GM23338 (cell line): Measurements from ENCODE around the gene ATP5ME. TPM values are rescaled to one million over a fixed set of nuclear protein-coding genes. Genes with fewer than 3 reads are reported as not detected.
"Not testable (repeated sequence)": the region's sequence is repeated elsewhere in the genome, so short reads cannot be mapped to it uniquely, and the experiment has no call there.

ENCODE experiments used
- ATAC-seq: fragments of 200-7000 bp; cut with Tn5 transposase; 3 replicates; pipeline ENCODE4 v1.9.1; 2020
- DNase-seq: peaks from one replicate; pipeline ENCODE4 v3.0.0-alpha.2; 2015; ENCODE audit warnings: low spot score
- H2AFZ ChIP-seq: fragments of 200-600 bp; sonication (generic); 2 replicates; pipeline ENCODE4 v1.8.0; 2016; ENCODE audit warnings: antibody characterized with exemption, mild to moderate bottlenecking, moderate library complexity
- H3F3A ChIP-seq: fragments of 200-600 bp; sonication (generic); replicated peaks from 2 replicates; pipeline ENCODE4 v1.8.0; 2017; ENCODE audit warnings: antibody characterized with exemption, mixed run types, low read depth
- H3K27ac ChIP-seq: fragments of 200-600 bp; sonication (generic); 2 replicates; pipeline ENCODE4 v1.6.1; 2016; ENCODE audit warnings: low read depth
- H3K27me3 ChIP-seq: fragments of 200-600 bp; sonication (generic); 2 replicates; pipeline ENCODE4 v1.8.0; 2016; ENCODE audit warnings: mild to moderate bottlenecking, mixed run types, moderate library complexity; ENCODE audit not compliant: insufficient read depth
- H3K36me3 ChIP-seq: fragments of 200-600 bp; sonication (generic); 2 replicates; pipeline ENCODE4 v1.8.0; 2016; ENCODE audit warnings: mild to moderate bottlenecking; ENCODE audit not compliant: insufficient read depth
- H3K4me1 ChIP-seq: fragments of 200-600 bp; sonication (generic); 2 replicates; pipeline ENCODE4 v1.8.0; 2016; ENCODE audit warnings: mild to moderate bottlenecking, moderate library complexity; ENCODE audit not compliant: insufficient read depth
- H3K4me2 ChIP-seq: fragments of 200-600 bp; sonication (generic); 2 replicates; pipeline ENCODE4 v1.7.1; 2017; ENCODE audit warnings: mixed run types
- H3K4me3 ChIP-seq: fragments of 200-600 bp; sonication (generic); 2 replicates; pipeline ENCODE4 v1.6.1; 2016; ENCODE audit warnings: mixed run types
- H3K79me2 ChIP-seq: fragments of 200-600 bp; sonication (generic); replicated peaks from 2 replicates; pipeline ENCODE4 v1.8.0; 2017; ENCODE audit warnings: mild to moderate bottlenecking; ENCODE audit not compliant: insufficient read depth
- H3K9me2 ChIP-seq: fragments of 200-600 bp; sonication (generic); 2 replicates; pipeline ENCODE4 v1.8.0; 2017; ENCODE audit not compliant: insufficient read depth
- H4K20me1 ChIP-seq: fragments of 200-600 bp; sonication (generic); replicated peaks from 2 replicates; pipeline ENCODE4 v1.8.0; 2017; ENCODE audit warnings: mild to moderate bottlenecking; ENCODE audit not compliant: insufficient read depth
- H3K27ac Mint-ChIP-seq: 2 replicates; pipeline ENCODE4 v1.8.0; 2020; ENCODE audit warnings: inconsistent platforms, mild to moderate bottlenecking, moderate library complexity, mixed read lengths
- H3K27me3 Mint-ChIP-seq: 3 replicates; pipeline ENCODE4 v1.8.0; 2022; ENCODE audit warnings: low read depth, mild to moderate bottlenecking, moderate library complexity, mixed read lengths, inconsistent platforms; ENCODE audit not compliant: insufficient read depth, poor library complexity
- H3K36me3 Mint-ChIP-seq: 3 replicates; pipeline ENCODE4 v1.8.0; 2021; ENCODE audit warnings: low read depth, mild to moderate bottlenecking, inconsistent platforms, moderate library complexity, mixed read lengths
- H3K4me1 Mint-ChIP-seq: 3 replicates; pipeline ENCODE4 v1.8.0; 2020; ENCODE audit warnings: mild to moderate bottlenecking, inconsistent platforms, mixed read lengths
- H3K4me3 Mint-ChIP-seq: 3 replicates; pipeline ENCODE4 v1.8.0; 2021; ENCODE audit warnings: moderate library complexity, mild to moderate bottlenecking, inconsistent platforms, mixed read lengths
- H3K9me3 Mint-ChIP-seq: 3 replicates; pipeline ENCODE4 v1.8.0; 2020; ENCODE audit warnings: moderate library complexity, mild to moderate bottlenecking, inconsistent platforms, mixed read lengths
- CREB1 ChIP-seq: fragments of 250-450 bp; sonication (Bioruptor Pico); IDR thresholded peaks from 2 replicates; pipeline ENCODE4 v1.5.0; 2020; ENCODE audit warnings: low read depth, mild to moderate bottlenecking, moderate library complexity
- ETS1 ChIP-seq: IDR thresholded peaks from 2 replicates; pipeline ENCODE4 v1.6.1; 2016; ENCODE audit warnings: antibody characterized with exemption
- EZH2 ChIP-seq: fragments of 200-600 bp; sonication (generic); IDR thresholded peaks from one replicate; pipeline ENCODE4 v1.8.0; 2017; ENCODE audit warnings: antibody characterized with exemption, mild to moderate bottlenecking, low read depth; ENCODE audit not compliant: unreplicated experiment
- EZH2phosphoT487 ChIP-seq: fragments of 200-600 bp; sonication (generic); IDR thresholded peaks from one replicate; pipeline ENCODE4 v1.8.1; 2018; ENCODE audit warnings: antibody characterized with exemption; ENCODE audit not compliant: unreplicated experiment
- JUNB ChIP-seq: IDR thresholded peaks from one replicate; pipeline ENCODE4 v1.6.1; 2016; ENCODE audit warnings: antibody characterized with exemption; ENCODE audit not compliant: unreplicated experiment
- NANOG ChIP-seq: IDR thresholded peaks from 2 replicates; pipeline ENCODE4 v1.6.1; 2016; ENCODE audit warnings: antibody characterized with exemption, borderline replicate concordance
- POLR2AphosphoS5 ChIP-seq: IDR thresholded peaks from 2 replicates; pipeline ENCODE4 v1.6.1; 2016; ENCODE audit warnings: antibody characterized with exemption, low read depth
- REST ChIP-seq: IDR thresholded peaks from one replicate; pipeline ENCODE4 v1.6.1; 2018; ENCODE audit warnings: antibody characterized with exemption; ENCODE audit not compliant: unreplicated experiment
- STAT1 ChIP-seq: IDR thresholded peaks from one replicate; pipeline ENCODE4 v1.6.1; 2016; ENCODE audit warnings: antibody characterized with exemption; ENCODE audit not compliant: unreplicated experiment
- ZNF114 ChIP-seq: fragments of 250-450 bp; sonication (Bioruptor Pico); IDR thresholded peaks from 2 replicates; pipeline ENCODE4 v1.5.0; 2020; ENCODE audit warnings: mild to moderate bottlenecking, moderate library complexity
- polyA plus RNA-seq: library from polyadenylated mRNA; unstranded; fragments of >200 nt; fragmentation: Nextera tagmentation; extraction: Ambion mirVana; gene quantifications from 2 replicates; pipeline ENCODE4 v1.2.1, GENCODE V29; 2016
- total RNA-seq: library from RNA; depleted of rRNA; stranded (reverse); fragments of >200 nt; shearing (Covaris generic); gene quantifications from 2 replicates; pipeline ENCODE4 v1.2.3, GENCODE V29; 2014
- TF ChIP-seq, protein P1 (sequence below), 2 experiments: fragments of 200-600 bp in 1 of 2; sonication (generic) in 1 of 2; conservative IDR thresholded peaks; 2 replicates each; pipeline versions ENCODE4 v1.5.1 to v1.6.1; 2016 to 2017; ENCODE audit warnings: antibody characterized with exemption in 2 of 2, low read depth in 2 of 2, mild to moderate bottlenecking in 2 of 2, moderate library complexity in 1 of 2

ATP5ME gene
- total and polyA plus RNA-seq, 2 experiments from 2014 or later: 60.5 to 2,021 TPM

DNA sequence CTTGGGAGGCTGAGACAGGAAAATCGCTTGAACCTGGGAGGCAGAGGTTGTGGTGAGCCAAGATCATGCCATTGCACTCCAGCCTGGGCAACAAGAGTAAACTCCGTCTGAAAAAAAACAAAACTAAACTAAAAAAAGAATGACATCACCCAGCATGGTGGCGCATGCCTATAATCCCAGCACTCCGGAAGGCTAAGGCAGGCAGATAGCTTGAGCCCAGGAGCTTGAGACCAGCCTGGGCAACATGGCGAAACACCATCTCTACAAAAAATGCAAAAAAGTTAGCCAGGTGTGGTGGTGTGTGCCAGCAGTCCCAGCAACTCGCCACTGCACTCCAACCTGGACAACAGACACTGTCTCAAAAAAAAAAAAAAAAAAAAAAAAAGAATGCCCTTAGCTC is 31.7 kb downstream of the ATP5ME start:
- ATAC-seq: not testable (repeated sequence)

GRCh38 chr4:637536-638280 is 36.4 kb downstream of the ATP5ME start:
- ATAC-seq (no peak), DNase-seq (no peak)
- no peaks in the 10 kb centered on the region for H3K79me2 ChIP-seq
- H3K27me3 ChIP-seq: no peaks in the 10 kb centered on the region
- H3K4me1 Mint-ChIP-seq: no peaks in the 10 kb centered on the region; the same call in 2 of the 3 replicates
- TF ChIP-seq, protein P1, sequence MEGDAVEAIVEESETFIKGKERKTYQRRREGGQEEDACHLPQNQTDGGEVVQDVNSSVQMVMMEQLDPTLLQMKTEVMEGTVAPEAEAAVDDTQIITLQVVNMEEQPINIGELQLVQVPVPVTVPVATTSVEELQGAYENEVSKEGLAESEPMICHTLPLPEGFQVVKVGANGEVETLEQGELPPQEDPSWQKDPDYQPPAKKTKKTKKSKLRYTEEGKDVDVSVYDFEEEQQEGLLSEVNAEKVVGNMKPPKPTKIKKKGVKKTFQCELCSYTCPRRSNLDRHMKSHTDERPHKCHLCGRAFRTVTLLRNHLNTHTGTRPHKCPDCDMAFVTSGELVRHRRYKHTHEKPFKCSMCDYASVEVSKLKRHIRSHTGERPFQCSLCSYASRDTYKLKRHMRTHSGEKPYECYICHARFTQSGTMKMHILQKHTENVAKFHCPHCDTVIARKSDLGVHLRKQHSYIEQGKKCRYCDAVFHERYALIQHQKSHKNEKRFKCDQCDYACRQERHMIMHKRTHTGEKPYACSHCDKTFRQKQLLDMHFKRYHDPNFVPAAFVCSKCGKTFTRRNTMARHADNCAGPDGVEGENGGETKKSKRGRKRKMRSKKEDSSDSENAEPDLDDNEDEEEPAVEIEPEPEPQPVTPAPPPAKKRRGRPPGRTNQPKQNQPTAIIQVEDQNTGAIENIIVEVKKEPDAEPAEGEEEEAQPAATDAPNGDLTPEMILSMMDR (conservative IDR thresholded peaks at IDR 0.05; ENCODE audit: low read depth in 2 of 2): no peak
- TF ChIP-seq STAT1 (no peak), EZH2phosphoT487 (no peak), ETS1 (no peak), NANOG (no peak), POLR2AphosphoS5 (no peak), CREB1 (CRISPR knock-in tag) (no peak), JUNB (no peak), REST (no peak), EZH2 (no peak), ZNF114 (CRISPR knock-in tag) (no peak)
- no peak overlapping the region for H3K27ac Mint-ChIP-seq
- no peaks in the 10 kb centered on the region for H3K4me1 ChIP-seq
- no peak overlapping the region for H3K4me3 Mint-ChIP-seq
- H3K9me2 ChIP-seq: 0 out of 2 replicates have a peak, but pooled peaks cover 5% of the 10 kb centered on the region
- H3K4me2 ChIP-seq: no peak overlapping the region
- H4K20me1 ChIP-seq: no peaks in the 10 kb centered on the region
- H3K36me3 Mint-ChIP-seq: peaks cover 6% of the 10 kb centered on the region; the same call in 1 of the 3 replicates
- no peaks in the 10 kb centered on the region for H3K36me3 ChIP-seq
- peaks cover 22% of the 10 kb centered on the region for H3K9me3 Mint-ChIP-seq
- no peak overlapping the region for H2AFZ ChIP-seq
- no peak overlapping the region for H3K4me3 ChIP-seq
- peaks cover 3% of the 10 kb centered on the region for H3K27me3 Mint-ChIP-seq
- no peak overlapping the region for H3K27ac ChIP-seq
- no peaks in the 10 kb centered on the region for H3F3A ChIP-seq

More for the DNA sequence above, 31.7 kb downstream of the ATP5ME start:
- H3K27ac Mint-ChIP-seq, H3K4me1 ChIP-seq, H3K36me3 ChIP-seq, H3K4me1 Mint-ChIP-seq, H3K4me3 Mint-ChIP-seq, H3K4me2 ChIP-seq, H3K27me3 Mint-ChIP-seq, H3K36me3 Mint-ChIP-seq, H4K20me1 ChIP-seq, H3K27me3 ChIP-seq, H3K27ac ChIP-seq, H3K79me2 ChIP-seq, H3K9me2 ChIP-seq, H3F3A ChIP-seq, H3K4me3 ChIP-seq, H2AFZ ChIP-seq, DNase-seq: not testable (repeated sequence)
- peaks cover 27% of the 10 kb centered on the region for H3K9me3 Mint-ChIP-seq
